Parathyroid adenoma (tissue), 2 donors: ENCODE results near the gene PPP1R7.

Experiments used
- H2AFZ ChIP-seq: fragments of 300-600 bp; sonication (generic); one replicate; pipeline ENCODE4 v1.7.0; 2017; ENCODE audit warnings: antibody characterized with exemption, mild to moderate bottlenecking
- H3K27ac ChIP-seq: fragments of 300-600 bp; sonication (generic); one replicate; pipeline ENCODE4 v1.7.0; 2017
- H3K27me3 ChIP-seq: fragments of 300-600 bp; sonication (generic); one replicate; pipeline ENCODE4 v1.7.0; 2017; ENCODE audit warnings: low read length; ENCODE audit not compliant: control insufficient read depth, insufficient read depth
- H3K36me3 ChIP-seq: fragments of 300-600 bp; sonication (generic); one replicate; pipeline ENCODE4 v1.7.0; 2017; ENCODE audit warnings: low read length; ENCODE audit not compliant: control insufficient read depth, insufficient read depth
- H3K4me1 ChIP-seq: fragments of 300-600 bp; sonication (generic); one replicate; pipeline ENCODE4 v1.7.0; 2017; ENCODE audit warnings: control low read depth
- H3K4me2 ChIP-seq: fragments of 300-600 bp; sonication (generic); one replicate; pipeline ENCODE4 v1.7.0; 2017; ENCODE audit warnings: low read length
- H3K4me3 ChIP-seq: fragments of 300-600 bp; sonication (generic); one replicate; pipeline ENCODE4 v1.7.0; 2017; ENCODE audit warnings: low read depth, low read length
- H3K79me2 ChIP-seq: fragments of 300-600 bp; sonication (generic); one replicate; pipeline ENCODE4 v1.7.0; 2017; ENCODE audit warnings: control low read depth
- H3K9ac ChIP-seq: fragments of 300-600 bp; sonication (generic); one replicate; pipeline ENCODE4 v1.7.0; 2017; ENCODE audit warnings: mild to moderate bottlenecking
- H3K9me3 ChIP-seq: fragments of 300-600 bp; sonication (generic); one replicate; pipeline ENCODE4 v1.7.0; 2017; ENCODE audit warnings: low read length; ENCODE audit not compliant: control insufficient read depth
- CTCF ChIP-seq: fragments of 300-600 bp; sonication (generic); IDR thresholded peaks from one replicate; pipeline ENCODE4 v1.7.0; 2017; ENCODE audit warnings: antibody characterized with exemption, mild to moderate bottlenecking
- donor health status: primary hyperparathyroidism.

Gene PPP1R7

GRCh38 chr2:241202681-241203080 lies 52.4 kb downstream of the PPP1R7 start:
- no peak overlapping the region for H3K27ac ChIP-seq
- TF ChIP-seq CTCF: no peak
- H3K9me3 ChIP-seq: no peaks in the 10 kb centered on the region
- H3K9ac ChIP-seq: no peak overlapping the region
- H2AFZ ChIP-seq: no peak overlapping the region
- no peak overlapping the region for H3K4me3 ChIP-seq
- H3K4me2 ChIP-seq: no peak overlapping the region
- no peaks in the 10 kb centered on the region for H3K27me3 ChIP-seq
- no peaks in the 10 kb centered on the region for H3K4me1 ChIP-seq
- H3K36me3 ChIP-seq: no peaks in the 10 kb centered on the region
- H3K79me2 ChIP-seq: no peaks in the 10 kb centered on the region

- TF ChIP-seq CTCF: no peak
- H3K27me3 ChIP-seq: no peaks in the 10 kb centered on the region
Measured at GRCh38 chr2:241203218-241204009, 53.1 kb downstream of the PPP1R7 start.

GRCh38 chr2:241204010-241204384 lies 53.7 kb downstream of the PPP1R7 start:
- Histone ChIP-seq H3K4me2 (no peak overlapping the region), H3K4me1 (no peaks in the 10 kb centered on the region), H2AFZ (no peak overlapping the region), H3K27me3 (no peaks in the 10 kb centered on the region), H3K4me3 (no peak overlapping the region), H3K9ac (no peak overlapping the region), H3K79me2 (no peaks in the 10 kb centered on the region), H3K27ac (no peak overlapping the region), H3K9me3 (no peaks in the 10 kb centered on the region), H3K36me3 (no peaks in the 10 kb centered on the region)
- no peak for TF ChIP-seq CTCF

More at GRCh38 chr2:241203218-241204009, 53.1 kb downstream of the PPP1R7 start:
- no peak overlapping the region for H3K4me2 ChIP-seq
- H3K9me3 ChIP-seq: no peaks in the 10 kb centered on the region
- no peaks in the 10 kb centered on the region for H3K36me3 ChIP-seq
- H3K9ac ChIP-seq: no peak overlapping the region
- no peaks in the 10 kb centered on the region for H3K4me1 ChIP-seq
- H3K27ac ChIP-seq: no peak overlapping the region
- H2AFZ ChIP-seq: no peak overlapping the region
- H3K79me2 ChIP-seq: no peaks in the 10 kb centered on the region
- H3K4me3 ChIP-seq: no peak overlapping the region

GRCh38 chr2:241204490-241204889 lies 54.2 kb downstream of the PPP1R7 start:
- no peak overlapping the region for H2AFZ ChIP-seq
- H3K4me3 ChIP-seq: no peak overlapping the region
- no peak overlapping the region for H3K4me2 ChIP-seq
- no peaks in the 10 kb centered on the region for H3K79me2 ChIP-seq
- H3K9me3 ChIP-seq: no peaks in the 10 kb centered on the region
- H3K9ac ChIP-seq: no peak overlapping the region
- no peaks in the 10 kb centered on the region for H3K36me3 ChIP-seq
- TF ChIP-seq CTCF: no peak
- H3K27me3 ChIP-seq: no peaks in the 10 kb centered on the region
- no peak overlapping the region for H3K27ac ChIP-seq
- H3K4me1 ChIP-seq: no peaks in the 10 kb centered on the region

- no peak for TF ChIP-seq CTCF
Measured at GRCh38 chr2:241205086-241205485, 54.8 kb downstream of the PPP1R7 start.

More at GRCh38 chr2:241205086-241205485, 54.8 kb downstream of the PPP1R7 start:
- Histone ChIP-seq H3K36me3 (no peaks in the 10 kb centered on the region), H3K9ac (no peak overlapping the region), H3K4me1 (no peaks in the 10 kb centered on the region), H2AFZ (no peak overlapping the region), H3K4me3 (no peak overlapping the region), H3K9me3 (no peaks in the 10 kb centered on the region), H3K27ac (no peak overlapping the region), H3K79me2 (no peaks in the 10 kb centered on the region), H3K27me3 (no peaks in the 10 kb centered on the region), H3K4me2 (no peak overlapping the region)
